Caki2 (cell line): ENCODE measurements around the gene GARNL3. TPM values are rescaled to one million over a fixed set of nuclear protein-coding genes. Genes with fewer than 3 reads are reported as not detected.

Experiments
- DNase-seq: peaks from one replicate; pipeline ENCODE4 v3.0.0-alpha.2; 2015; ENCODE audit warnings: low read depth
- in situ Hi-C: cut with HindIII; loops from 2 replicates; pipeline ENCODE4 v1.10.0; 2016; ENCODE audit warnings: low sequenced_read_pairs, low pct_unique_long_range_greater_than_20kb, mixed read lengths
- total RNA-seq: library from RNA; depleted of rRNA; stranded (reverse); fragments of >200 nt; shearing (Covaris generic); gene quantifications from 2 replicates; pipeline ENCODE4 v1.2.3, GENCODE V29; 2014; ENCODE audit warnings: low replicate concordance

Gene GARNL3
- total RNA-seq, 1 experiment from 2014 or later: 2.0 TPM

- in situ Hi-C loops: no loop called here
- DNase-seq: no peak
These were observed 32.9 kb upstream of the GARNL3 start for GRCh38 chr9:127231666-127232065.

DNA sequence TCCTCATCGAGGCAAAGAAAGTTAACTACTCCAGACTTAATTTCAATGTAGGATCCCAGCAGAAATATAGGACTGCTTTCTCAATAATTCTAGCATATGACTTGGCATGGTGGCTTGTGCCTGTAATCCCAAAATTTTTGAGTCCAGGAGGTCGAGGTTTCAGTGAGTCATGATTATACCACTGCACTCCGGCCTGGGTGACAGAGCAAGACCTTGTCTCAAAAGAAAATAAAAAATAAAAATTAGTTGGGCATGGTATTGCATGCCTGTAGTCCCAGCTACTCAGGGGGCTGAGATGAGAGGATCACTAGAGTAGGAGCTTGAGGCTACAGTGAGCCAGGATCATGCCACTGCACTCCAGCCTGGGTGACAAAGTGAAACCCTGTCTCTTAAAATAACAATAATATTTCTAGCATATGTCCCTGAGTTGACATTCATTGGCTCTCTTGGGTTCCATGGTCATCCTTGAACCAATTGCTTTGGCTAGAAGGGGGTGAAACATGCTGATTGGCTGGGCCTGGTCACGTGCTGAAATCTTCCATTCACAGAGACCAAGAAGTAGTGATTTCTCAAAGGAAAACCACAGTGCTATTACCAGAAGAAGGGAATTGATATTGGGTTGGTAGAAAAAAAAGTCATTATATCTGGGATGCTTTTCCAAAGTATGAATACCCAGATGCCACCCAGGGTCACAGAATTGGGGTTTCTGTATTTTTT is 31.6 kb upstream of the GARNL3 start:
- in situ Hi-C loops: no loop called here
- DNase-seq: no peak

DNA sequence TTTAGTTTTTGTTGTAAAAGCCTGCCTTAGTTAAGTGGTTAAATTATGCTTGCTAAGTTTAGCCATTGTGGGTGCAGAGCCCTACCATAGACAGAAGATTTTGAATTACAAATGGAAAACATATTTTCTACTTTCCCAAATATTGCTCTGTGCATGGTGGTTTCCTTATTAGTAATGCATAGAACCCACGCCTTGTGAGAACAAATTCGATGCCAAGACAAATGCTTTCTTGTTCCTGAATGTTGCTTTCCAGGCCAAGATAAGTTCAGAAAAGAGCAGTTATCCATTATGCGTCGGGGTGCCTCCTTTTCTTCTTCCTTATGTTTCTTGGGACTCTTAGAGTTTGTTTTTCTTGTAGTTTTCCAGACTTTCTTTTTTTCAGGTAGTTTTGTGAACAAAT is 31.0 kb upstream of the GARNL3 start:
- in situ Hi-C loops: no loop called here

DNA sequence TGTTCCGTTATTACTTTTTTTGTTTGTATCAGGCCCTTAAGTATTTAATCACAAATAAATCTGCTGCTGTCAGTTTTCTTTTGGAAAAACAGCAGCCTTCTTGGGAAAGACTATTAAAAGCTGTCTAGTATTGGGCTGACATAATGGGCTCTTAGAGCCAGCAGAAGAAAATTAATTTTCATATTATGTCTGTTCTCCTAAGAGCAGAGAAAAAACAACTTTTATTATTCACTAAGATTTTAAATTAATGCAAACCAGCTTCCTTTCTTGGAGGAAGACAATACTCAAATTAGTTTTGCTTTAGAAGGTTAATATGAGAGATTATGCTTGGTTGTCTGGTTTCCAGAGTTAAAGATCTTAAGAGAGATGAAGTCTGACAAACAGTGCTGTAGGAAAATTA is 30.6 kb upstream of the GARNL3 start:
- in situ Hi-C loops: no loop called here
- DNase-seq: no peak

More for the DNA sequence above, 31.0 kb upstream of the GARNL3 start:
- no peak for DNase-seq

DNA sequence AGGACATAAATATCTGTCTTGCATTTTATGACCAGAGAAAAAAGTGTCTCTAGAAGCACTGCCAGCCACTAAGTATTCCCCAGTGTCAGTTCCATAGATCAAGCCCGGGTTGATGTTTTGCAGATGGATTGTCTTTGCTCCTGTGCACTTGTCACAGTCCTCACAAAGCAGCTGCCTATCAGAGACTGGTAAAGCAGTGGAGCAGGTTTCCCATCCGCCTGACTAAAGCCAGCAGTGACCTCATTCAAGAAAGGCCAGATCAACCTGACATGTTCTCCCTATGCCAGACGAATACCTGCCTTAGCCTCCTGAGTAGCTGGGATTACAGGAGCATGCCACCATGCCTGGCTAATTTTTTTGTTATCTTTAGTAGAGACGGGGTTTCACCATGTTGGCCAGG is 26.8 kb upstream of the GARNL3 start:
- no peak for DNase-seq

DNA sequence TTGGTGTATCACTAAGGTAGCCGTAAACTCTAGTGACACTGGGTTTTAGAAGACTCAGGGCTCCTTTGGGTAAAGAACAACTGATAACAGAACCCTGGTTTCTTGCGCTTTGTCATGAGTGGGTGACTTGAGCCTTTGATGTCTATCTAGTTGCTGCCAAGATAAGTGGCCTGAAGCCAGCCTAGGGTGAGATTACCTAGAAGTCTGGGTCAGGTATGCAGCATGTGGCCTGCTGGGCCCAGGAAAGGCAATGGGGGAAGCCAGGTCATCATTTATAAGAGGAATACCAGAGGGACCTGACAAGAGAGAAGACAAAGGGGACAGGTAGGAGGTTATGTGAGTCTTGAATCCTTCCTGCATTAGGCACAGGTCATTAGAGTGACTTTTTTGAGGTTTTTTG is 23.2 kb upstream of the GARNL3 start:
- in situ Hi-C loops: no loop called here
- DNase-seq: no peak

More for the DNA sequence above, 26.8 kb upstream of the GARNL3 start:
- in situ Hi-C loops: no loop called here

DNA sequence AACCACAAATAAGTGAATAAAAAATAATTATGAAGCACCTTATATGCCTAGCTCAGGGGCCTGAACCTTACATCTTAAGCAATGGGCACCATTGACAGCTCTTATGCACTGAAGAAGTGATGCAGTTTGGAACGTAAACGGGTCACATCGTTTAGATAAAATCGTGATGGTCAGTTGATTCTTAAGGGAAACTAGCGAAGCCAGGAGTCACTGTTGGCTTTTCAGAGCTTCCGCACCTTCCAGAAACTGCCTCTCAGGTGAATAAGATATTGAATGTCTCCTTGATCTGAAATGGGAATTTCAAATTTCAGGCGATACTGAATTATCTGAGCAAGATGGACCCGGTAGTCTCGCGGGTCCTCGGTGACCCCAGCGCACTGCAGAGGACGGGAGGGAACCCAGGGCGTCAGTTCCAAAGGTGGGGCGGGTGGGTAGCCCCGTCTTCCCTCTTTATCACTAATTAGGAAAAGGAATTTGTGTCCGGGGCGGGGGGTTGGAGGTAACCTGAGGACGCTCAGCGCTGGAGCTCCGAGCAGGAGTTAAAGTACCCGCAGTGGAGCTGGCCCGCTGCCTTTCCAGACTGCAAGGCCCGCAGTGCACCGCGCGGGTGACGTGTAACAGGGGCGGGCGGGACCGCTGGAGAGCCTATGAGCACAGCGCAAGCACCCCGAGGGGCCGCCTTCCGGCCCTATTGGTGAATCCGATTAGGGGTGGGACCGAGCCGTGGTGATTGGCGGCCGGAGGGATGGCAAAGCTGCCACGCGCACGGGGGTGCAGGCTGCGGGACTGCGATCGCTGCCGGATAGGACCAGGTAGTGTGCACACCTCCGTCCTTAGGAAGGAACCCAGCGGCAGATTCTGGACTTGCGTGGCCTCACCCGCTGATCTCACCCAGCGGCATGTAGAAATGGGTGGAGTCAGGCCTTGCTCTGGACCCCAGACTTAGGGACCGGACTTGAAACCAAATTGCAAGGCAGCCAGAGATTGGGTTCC is 19.7 kb upstream of the GARNL3 start:
- DNase-seq: peak; percentile 83
- in situ Hi-C loops: no loop called here

GRCh38 chr9:127245637-127246164 is 18.9 kb upstream of the GARNL3 start:
- in situ Hi-C loops: no loop called here
- no peak for DNase-seq

DNA sequence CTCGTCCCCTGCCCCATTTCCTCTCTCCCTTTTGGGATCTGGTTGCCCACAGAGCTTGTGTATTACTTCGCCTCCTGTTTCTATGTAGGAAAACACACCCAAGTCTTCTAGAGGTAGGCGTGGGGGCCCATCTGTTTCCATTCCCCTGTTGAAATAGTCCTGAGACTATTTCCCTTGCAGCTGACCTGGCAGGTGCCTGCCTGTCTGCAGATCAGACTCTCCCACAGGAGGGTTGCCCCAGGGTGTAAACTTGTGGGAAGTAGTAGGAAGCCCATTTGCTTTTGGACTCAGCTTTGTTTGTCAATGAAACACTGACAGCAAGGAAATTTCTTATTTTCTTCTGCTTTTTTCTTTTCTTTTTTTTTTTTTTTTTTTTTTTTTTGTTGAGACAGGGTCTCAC is 16.3 kb upstream of the GARNL3 start:
- DNase-seq: no peak
- in situ Hi-C loops: no loop called here

GRCh38 chr9:127249877-127250276 is 14.7 kb upstream of the GARNL3 start:
- no peak for DNase-seq
- in situ Hi-C loops: no loop called here

GRCh38 chr9:127250896-127251391 is 13.6 kb upstream of the GARNL3 start:
- no peak for DNase-seq
- in situ Hi-C loops: no loop called here

GRCh38 chr9:127252410-127253318 is 11.9 kb upstream of the GARNL3 start:
- in situ Hi-C loops: no loop called here
- DNase-seq: no peak

- in situ Hi-C loops: no loop called here
These were observed 11.1 kb upstream of the GARNL3 start for GRCh38 chr9:127253446-127253845.

DNA sequence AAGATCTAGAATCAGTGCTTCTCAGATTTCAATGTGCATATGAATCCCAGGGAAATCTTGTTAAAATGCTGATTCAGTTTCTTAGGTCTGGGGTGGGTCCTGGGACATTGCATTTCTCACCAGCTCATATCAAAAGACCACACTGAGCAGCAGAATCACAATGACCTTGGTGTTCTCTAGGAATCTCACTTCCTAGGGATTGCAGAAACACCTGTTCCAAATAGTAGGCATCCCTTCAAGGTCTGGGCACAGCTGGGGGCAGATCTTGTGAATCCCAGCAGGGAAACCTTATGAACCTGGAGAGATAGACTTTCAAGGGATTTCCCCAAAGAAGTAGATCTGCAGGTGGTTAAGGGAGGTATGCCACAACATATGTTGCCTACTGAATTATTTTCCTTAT is 8.9 kb upstream of the GARNL3 start:
- DNase-seq: no peak
- in situ Hi-C loops: no loop called here

More at GRCh38 chr9:127253446-127253845, 11.1 kb upstream of the GARNL3 start:
- DNase-seq: no peak

DNA sequence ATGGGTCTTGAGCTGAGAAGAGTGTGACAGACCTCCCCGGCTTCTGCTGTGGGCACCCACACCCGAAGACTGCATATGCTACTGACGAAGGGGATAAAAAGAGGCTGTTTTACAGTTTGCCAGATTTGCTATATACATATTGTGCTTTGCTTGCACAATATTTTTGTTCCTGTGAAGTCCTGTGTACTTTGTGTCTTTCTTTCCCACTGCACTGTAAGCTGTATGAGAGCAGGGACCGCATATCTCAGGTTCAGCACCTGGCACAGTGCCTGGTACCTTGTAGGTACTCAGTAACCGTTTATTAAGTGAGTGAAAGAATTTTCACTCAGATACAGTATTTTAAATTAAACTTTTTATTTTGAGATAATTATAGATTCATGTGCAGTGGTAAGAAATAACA is 8.2 kb upstream of the GARNL3 start:
- no peak for DNase-seq
- in situ Hi-C loops: no loop called here

- in situ Hi-C loops: no loop called here
- DNase-seq: no peak
These were observed 5.7 kb upstream of the GARNL3 start for GRCh38 chr9:127258606-127259471.

- in situ Hi-C loops: no loop called here
- DNase-seq: no peak
These were observed 2.0 kb upstream of the GARNL3 start for GRCh38 chr9:127262602-127263001.
